Glutamatergic neuron (in vitro differentiated cells): ENCODE results near the gene ASTN2. TPM values are rescaled to one million over a fixed set of nuclear protein-coding genes. Genes with fewer than 3 reads are reported as not detected.

Experiments used
- DNase-seq: peaks from one replicate; pipeline ENCODE4 v3.0.0; 2022
- H3K27ac Mint-ChIP-seq: one replicate; pipeline ENCODE4 v1.8.0; 2020; ENCODE audit warnings: mild to moderate bottlenecking, mixed read lengths, inconsistent platforms; ENCODE audit not compliant: unreplicated experiment
- H3K27me3 Mint-ChIP-seq: one replicate; pipeline ENCODE4 v1.8.0; 2020; ENCODE audit warnings: mild to moderate bottlenecking, moderate library complexity, mixed read lengths, inconsistent platforms; ENCODE audit not compliant: unreplicated experiment
- H3K36me3 Mint-ChIP-seq: one replicate; pipeline ENCODE4 v1.8.0; 2020; ENCODE audit warnings: mild to moderate bottlenecking, mixed read lengths, inconsistent platforms; ENCODE audit not compliant: unreplicated experiment
- H3K4me1 Mint-ChIP-seq: one replicate; pipeline ENCODE4 v1.8.0; 2020; ENCODE audit warnings: mild to moderate bottlenecking, low read depth, mixed read lengths, inconsistent platforms; ENCODE audit not compliant: unreplicated experiment
- H3K4me3 Mint-ChIP-seq: one replicate; pipeline ENCODE4 v1.8.0; 2020; ENCODE audit warnings: mild to moderate bottlenecking, mixed read lengths, inconsistent platforms; ENCODE audit not compliant: unreplicated experiment
- H3K9me3 Mint-ChIP-seq: one replicate; pipeline ENCODE4 v1.8.0; 2020; ENCODE audit warnings: mild to moderate bottlenecking, moderate library complexity, mixed read lengths, inconsistent platforms; ENCODE audit not compliant: unreplicated experiment
- CTCF ChIP-seq: fragments of 200-600 bp; sonication (generic); IDR thresholded peaks from one replicate; pipeline ENCODE4 v1.5.0; 2021; ENCODE audit not compliant: partially characterized antibody, unreplicated experiment
- total RNA-seq: library from RNA; stranded (reverse); fragmentation: NEBNext Ultra II Directional; extraction: Animal tissue kit (Norgen Biotek cat#: 25700); gene quantifications from one replicate; pipeline ENCODE4 v1.2.1, GENCODE V29; 2021; ENCODE audit not compliant: unreplicated experiment

Gene ASTN2
- total RNA-seq, 1 donor from 2014 or later, result 134 TPM

- Mint-ChIP-seq H3K27ac (peak overlapping the region; percentile 92), H3K27me3 (peaks cover 13% of the 10 kb centered on the region), H3K4me3 (peak overlapping the region; percentile 47), H3K4me1 (peaks cover 21% of the 10 kb centered on the region), H3K9me3 (peaks cover 12% of the 10 kb centered on the region), H3K36me3 (no peaks in the 10 kb centered on the region)
- no peak for TF ChIP-seq CTCF
- DNase-seq, result no peak
These were observed 1019.2 kb downstream of the ASTN2 start for GRCh38 chr9:116395699-116396037.

- DNase-seq, result peak; percentile 52
- Mint-ChIP-seq H3K27ac (peak overlapping the region; percentile 92), H3K36me3 (no peaks in the 10 kb centered on the region), H3K4me1 (peaks cover 21% of the 10 kb centered on the region), H3K4me3 (peak overlapping the region; percentile 47), H3K27me3 (peaks cover 13% of the 10 kb centered on the region), H3K9me3 (peaks cover 12% of the 10 kb centered on the region)
- TF ChIP-seq CTCF, result no peak
These were observed 1019.8 kb downstream of the ASTN2 start for GRCh38 chr9:116394894-116395698.

DNA sequence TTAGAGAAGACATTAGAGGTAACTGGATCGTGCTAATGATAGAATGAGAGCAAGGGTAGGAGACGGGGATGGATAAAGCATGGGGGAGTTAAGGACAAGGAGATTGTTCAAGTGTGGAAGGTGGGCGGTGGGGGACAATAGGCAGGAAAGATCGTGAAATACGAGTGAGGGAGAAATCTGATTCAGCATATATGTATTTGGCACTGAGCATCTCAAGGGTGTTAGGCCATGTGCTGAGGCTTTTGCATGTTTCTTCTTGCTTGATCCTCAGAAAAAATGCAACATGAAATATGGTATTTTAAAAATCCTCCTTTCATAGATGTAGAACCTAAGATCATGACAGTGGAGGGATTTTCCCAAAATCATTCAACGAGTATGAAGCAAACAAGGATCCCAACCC lies 1020.8 kb downstream of the ASTN2 start:
- peaks cover 12% of the 10 kb centered on the region for H3K9me3 Mint-ChIP-seq
- no peak for TF ChIP-seq CTCF
- no peaks in the 10 kb centered on the region for H3K36me3 Mint-ChIP-seq
- peaks cover 13% of the 10 kb centered on the region for H3K27me3 Mint-ChIP-seq
- peak overlapping the region; percentile 73 for H3K27ac Mint-ChIP-seq
- DNase-seq, result no peak
- H3K4me3 Mint-ChIP-seq, result peak overlapping the region; percentile 25
- H3K4me1 Mint-ChIP-seq, result peaks cover 21% of the 10 kb centered on the region

DNA sequence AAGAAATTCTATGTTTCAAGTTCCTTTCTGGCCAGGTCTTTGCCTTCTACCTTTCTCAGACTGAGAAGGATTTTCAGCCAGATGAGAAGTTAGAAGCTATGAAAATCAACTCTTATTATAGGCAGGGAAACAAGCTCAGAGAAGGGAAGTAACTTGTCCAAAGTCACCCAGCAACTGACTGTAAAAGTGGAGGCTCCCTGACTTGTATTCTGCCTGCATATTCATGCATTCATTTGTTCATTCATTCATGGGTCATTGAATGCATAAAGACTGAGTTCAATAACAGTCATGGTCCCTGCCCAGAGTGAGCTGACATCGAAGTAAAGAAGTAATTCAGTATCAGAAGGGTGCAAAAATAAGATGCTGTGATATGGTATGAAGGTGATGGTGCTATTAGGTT lies 1021.7 kb downstream of the ASTN2 start:
- no peaks in the 10 kb centered on the region for H3K36me3 Mint-ChIP-seq
- peaks cover 13% of the 10 kb centered on the region for H3K27me3 Mint-ChIP-seq
- no peak overlapping the region for H3K4me3 Mint-ChIP-seq
- peaks cover 21% of the 10 kb centered on the region for H3K4me1 Mint-ChIP-seq
- TF ChIP-seq CTCF, result no peak
- no peak for DNase-seq
- no peak overlapping the region for H3K27ac Mint-ChIP-seq
- peaks cover 12% of the 10 kb centered on the region for H3K9me3 Mint-ChIP-seq

DNA sequence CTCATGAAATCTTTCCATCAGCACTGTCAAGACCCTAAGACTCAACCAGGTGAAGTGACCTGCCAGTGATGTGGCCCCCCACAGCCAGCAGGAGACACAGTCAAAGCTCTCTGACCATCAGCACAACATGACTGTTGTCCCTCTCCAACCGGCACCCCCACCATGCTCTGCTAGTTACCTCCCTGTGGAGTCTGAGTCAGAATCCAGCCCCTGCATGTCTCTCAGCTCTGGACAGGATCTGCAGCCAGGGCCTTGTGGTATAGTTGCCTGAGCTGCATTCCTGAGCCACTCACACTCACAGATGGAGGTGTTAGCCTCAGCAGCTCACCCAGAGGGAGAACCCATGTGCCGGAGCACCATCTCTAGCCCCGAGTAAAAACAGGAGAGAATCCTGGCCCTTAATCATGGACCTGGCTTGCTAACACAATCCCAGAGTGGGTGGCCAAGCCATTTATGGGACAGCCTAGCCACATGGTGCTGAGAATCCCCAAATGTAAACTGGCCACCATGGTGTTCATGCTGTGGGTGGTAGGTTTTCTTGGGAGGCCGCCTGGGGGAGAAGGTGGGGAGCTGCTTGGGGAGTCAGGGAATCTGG lies 1023.5 kb downstream of the ASTN2 start:
- DNase-seq, result no peak
- no peaks in the 10 kb centered on the region for H3K36me3 Mint-ChIP-seq
- no peak overlapping the region for H3K27ac Mint-ChIP-seq
- H3K4me3 Mint-ChIP-seq, result no peak overlapping the region
- peaks cover 16% of the 10 kb centered on the region for H3K9me3 Mint-ChIP-seq
- H3K27me3 Mint-ChIP-seq, result peaks cover 13% of the 10 kb centered on the region
- TF ChIP-seq CTCF, result no peak
- peaks cover 19% of the 10 kb centered on the region for H3K4me1 Mint-ChIP-seq
